GM19467 (cell line): ENCODE data around the gene TM6SF1.
"Not testable (repeated sequence)": the region's sequence is repeated elsewhere in the genome, so short reads cannot be mapped to it uniquely, and the experiment has no call there.

Experiments
- ATAC-seq: cut with Tn5 transposase; IDR thresholded peaks from one replicate; pipeline ENCODE4 v1.9.1; 2021; ENCODE audit warnings: mild to moderate bottlenecking, moderate library complexity; ENCODE audit not compliant: unreplicated experiment

The TM6SF1 gene

DNA sequence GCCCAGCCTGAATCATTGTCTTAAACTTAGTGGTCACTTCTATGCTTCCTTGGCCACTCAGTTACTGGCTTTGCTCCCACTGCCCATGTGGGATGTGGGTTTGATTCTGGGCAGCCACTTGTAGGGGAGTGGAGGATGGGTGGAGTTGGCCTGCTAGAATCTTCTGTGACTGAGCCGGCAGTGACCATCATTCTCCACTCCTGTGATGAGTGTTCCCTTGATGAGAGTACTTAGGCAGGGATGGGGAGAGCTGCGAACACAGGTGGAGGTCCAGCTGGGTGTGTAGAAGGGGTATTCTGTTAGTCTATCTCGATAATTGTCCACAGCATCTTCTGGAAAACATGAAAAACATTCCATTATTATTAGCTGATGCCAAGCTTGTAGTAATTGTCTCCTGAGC is 8.0 kb downstream of the TM6SF1 start:
- ATAC-seq: no peak

GRCh38 chr15:83115831-83116565 is 8.6 kb downstream of the TM6SF1 start:
- ATAC-seq: no peak

GRCh38 chr15:83118291-83118827 is 10.9 kb downstream of the TM6SF1 start:
- ATAC-seq: no peak

GRCh38 chr15:83118968-83119367 is 11.5 kb downstream of the TM6SF1 start:
- no peak for ATAC-seq

DNA sequence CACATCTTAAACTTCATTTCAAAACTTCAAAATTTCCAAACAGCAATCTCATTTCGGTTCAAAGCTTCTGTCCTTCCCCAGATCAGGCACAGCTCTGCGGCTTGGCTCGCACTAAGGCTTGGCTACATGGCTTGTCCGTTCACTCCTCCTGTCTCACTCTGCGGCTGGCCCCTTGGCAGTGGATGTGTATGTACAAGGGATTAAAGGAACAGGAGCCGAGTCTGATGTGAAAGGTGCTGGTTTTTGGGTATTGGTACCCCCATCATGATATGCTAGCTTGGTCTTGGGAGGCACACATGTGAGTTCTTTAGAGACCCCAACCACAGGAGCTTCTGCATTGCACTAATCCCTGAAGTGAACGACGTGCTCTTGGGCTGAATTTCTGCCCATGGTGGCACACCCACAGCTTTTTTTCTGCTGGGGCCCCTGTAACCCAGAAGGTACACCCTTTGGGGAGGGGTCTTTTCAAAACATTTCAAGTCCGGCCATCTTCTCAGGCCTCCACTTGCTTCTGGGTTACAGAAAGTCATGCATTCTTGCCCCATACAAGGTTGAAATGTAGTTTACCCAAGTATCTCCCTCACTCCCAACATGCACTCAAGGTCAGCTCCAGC is 12.6 kb downstream of the TM6SF1 start:
- ATAC-seq: no peak

DNA sequence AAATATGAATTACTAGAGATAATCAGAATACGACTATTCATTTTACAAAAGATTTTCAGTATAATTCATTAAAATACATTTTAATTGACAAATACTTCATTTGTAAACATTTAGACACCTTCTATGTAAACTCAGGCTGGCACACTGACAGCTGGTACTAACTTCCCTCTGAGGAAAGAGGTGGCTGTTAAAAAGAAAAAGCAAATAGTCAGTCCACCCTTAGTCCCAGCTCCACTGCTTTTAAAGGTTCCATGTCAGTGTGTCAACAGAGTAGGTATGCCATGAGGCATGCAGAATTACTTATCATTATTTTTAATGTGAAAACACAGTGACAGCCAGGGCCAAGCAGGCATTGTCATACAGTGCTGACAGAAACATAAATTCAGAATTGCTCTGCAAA is 16.1 kb downstream of the TM6SF1 start:
- ATAC-seq: no peak

DNA sequence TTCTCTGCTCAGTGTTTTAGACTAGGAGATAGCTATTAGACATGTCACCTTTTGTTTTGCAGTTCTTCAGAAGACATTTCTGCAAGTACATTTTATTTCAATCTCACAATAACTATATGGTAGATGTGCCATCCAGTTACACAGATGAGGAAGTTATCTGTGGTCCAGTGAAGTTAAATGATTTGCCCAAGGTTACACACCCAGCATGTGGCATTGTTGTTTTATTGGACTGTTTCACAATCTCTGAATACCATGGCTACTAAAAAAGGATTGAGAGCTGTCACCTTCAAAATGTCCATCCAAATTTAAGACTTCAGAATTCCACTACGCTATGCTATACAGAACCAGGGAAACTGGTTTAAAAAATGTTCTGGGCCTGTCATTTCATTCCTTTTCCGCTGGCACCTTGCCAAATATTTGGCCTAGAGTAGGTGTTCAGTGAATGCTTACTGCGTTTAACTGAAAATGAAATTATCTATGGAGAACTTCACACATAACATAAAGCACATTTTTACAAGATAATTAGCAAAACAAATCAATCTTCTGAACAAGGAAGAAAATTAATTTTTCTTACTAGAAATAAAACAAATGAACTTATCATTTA is 20.2 kb downstream of the TM6SF1 start:
- no peak for ATAC-seq

DNA sequence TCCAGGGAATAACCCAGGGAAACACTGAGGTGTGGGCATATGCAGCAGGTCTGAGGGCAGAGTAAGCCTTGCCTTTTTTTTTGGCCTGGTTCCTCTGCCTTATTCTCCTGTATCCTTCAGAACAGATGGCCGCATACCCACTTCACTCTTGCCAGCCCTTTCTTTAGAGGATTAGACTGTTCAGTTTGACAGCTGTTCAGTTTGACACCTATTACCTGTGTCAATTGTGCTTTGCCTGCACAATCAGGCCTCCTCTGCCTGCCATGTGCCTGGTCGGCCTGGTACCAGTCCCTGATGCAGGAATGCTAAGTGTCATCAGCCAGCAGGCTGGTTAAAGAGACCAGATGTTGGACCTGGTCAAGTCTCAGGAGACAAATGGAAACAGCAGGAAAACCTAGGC is 22.3 kb downstream of the TM6SF1 start:
- no peak for ATAC-seq

- no peak for ATAC-seq
Measured at GRCh38 chr15:83132861-83133523, 25.5 kb downstream of the TM6SF1 start.

GRCh38 chr15:83142151-83142550 is 34.7 kb downstream of the TM6SF1 start:
- ATAC-seq: not testable (repeated sequence)

DNA sequence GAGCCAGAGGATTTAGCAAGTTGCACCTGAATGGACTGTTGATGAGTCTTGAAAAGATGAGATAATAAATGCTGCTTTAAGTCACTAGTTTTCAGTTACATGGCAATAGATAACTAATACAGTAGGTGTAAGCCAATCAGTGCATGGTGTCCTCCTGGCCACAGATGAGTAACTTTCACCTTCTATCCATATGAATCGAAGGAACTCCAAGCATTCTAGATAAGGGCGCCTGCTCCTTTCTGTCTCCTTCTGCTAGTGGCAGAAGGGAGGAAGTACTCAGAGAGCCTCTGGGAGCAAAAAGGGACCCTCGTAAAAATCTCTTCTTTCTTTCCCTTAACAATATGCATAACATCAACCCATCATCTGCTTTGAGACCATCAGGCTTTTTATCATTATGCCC is 37.3 kb downstream of the TM6SF1 start:
- no peak for ATAC-seq

DNA sequence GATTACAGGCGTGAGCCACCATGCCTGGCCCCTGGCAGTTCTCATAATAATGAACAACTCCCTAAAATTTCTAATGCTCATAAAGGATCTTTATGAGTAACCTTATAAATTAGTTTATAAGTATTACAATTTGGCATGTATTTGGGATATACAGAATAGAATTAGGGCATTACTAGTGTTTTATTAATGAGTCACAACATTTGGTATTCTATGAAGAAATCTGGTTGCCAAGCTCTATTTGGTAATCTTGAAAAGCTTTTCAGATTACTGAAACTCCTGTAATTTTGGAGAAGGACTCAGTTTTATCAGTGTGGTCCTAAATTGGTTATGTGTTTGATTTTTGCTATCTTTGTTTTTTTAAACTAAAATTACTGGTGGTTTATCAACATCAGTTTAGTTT is 45.8 kb downstream of the TM6SF1 start:
- no peak for ATAC-seq

DNA sequence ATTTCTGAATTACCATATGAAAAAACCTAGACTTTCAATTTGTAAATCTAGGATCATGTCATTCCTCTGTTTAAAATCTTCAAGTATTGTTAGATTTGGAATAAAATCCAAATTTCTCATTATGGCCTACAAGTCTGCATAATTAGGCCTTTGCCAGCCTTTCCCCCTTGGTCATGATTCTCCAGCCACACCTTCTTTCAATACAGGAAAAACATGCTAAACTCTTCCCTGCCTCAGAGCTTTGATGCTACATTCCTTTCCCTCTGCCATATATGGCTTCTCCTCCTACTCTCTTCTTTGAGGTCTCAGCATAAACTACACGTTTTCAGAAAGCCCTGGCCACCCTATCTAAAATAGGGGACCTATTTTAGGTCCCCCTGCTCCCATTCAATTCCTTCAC is 48.5 kb downstream of the TM6SF1 start:
- ATAC-seq: no peak

- no peak for ATAC-seq
Measured at GRCh38 chr15:83158393-83158792, 50.9 kb downstream of the TM6SF1 start.

DNA sequence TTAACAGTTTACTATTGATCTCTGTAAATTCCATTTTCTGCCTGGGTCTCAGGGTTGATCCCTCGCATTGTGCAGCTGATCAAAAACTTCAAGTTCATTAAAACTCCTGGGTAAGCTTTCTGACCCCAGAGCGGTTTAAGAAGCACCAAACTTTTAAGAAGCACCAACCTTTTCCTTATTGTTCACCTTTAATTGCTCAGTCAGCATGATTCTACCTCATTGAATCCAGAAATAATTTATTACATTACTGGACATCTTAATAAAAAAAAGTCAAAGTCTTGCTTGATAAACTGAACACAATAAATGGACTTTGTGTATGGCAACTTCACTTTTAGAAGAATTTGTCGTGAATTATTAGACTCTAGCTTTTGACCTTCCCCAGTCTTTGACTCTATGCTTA is 53.3 kb downstream of the TM6SF1 start:
- no peak for ATAC-seq

DNA sequence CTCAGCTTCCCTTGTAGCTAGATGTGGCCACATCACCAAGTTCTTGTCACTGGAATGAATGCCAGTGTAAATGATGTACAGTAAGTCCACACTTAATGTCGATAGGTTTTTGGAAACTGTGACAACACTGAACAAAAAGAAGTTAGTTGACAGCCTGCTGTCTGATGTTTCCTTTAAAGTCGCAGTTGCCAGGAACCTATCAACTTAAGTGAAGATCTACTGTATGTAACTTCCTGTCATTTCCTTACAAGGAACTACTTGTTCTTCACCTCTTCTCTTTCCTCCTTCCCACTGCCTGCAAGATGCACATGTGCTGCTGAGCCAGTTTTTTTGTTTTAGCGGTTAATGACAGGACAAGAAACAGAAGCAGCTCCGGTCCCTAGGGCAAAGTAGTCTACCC is 55.6 kb downstream of the TM6SF1 start:
- no peak for ATAC-seq

- no peak for ATAC-seq
Measured at GRCh38 chr15:83164111-83164770, 56.8 kb downstream of the TM6SF1 start.

- ATAC-seq: no peak
Measured at GRCh38 chr15:83164771-83165404, 57.4 kb downstream of the TM6SF1 start.

DNA sequence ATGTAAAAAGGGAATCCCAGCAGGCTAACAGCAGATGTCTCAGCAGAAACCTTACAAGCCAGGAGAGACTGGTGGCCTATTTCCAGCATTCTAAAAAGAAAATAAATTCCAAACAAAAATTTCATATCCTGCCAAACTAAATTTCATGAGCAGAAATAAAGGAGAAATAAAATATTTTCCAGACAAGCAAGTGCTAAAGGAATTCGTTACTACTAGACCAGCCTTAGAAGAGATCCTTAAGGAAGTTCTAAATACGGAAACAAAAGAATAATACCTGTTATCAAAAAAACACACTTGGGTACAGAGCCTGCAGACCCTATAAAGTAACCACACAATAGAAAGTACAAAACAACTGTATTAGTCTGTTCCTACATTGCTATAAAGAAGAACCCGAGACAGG is 58.8 kb downstream of the TM6SF1 start:
- ATAC-seq: no peak

DNA sequence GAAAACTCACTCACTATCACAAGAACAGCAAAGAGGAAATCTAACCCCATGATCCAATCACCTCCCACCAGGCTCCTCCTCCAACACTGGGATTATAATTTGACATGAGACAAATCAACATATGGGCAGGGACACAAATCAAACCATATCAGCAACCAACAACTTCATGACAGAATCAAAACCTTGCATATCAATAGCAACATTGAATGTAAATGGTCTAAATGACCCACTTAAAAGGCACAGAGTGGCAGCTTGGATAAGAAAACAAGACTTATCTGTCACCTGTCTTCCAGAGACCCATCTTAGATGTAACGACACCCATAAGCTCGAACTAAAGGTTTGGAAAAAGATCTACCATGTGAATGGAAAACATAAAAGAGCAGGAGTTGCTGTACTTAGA is 59.4 kb downstream of the TM6SF1 start:
- no peak for ATAC-seq

GRCh38 chr15:83169576-83169975 is 62.1 kb downstream of the TM6SF1 start:
- ATAC-seq: not testable (repeated sequence)
